GM18951 (cell line): Measurements from ENCODE around the gene KLK4.

ENCODE experiments used
- POLR2A ChIP-seq: IDR thresholded peaks from 4 replicates; pipeline ENCODE4 v1.6.1; 2011; ENCODE audit warnings: mild to moderate bottlenecking; ENCODE audit not compliant: insufficient read length, insufficient read depth; ENCODE audit errors: extremely low read depth
- in situ Hi-C: fragments of 300-500 bp; cut with MboI; formaldehyde crosslinking; loops from one replicate; pipeline ENCODE4 v1.12.0; 2022; ENCODE audit warnings: low sequenced_read_pairs, mixed read lengths, inconsistent platforms; ENCODE audit not compliant: unreplicated experiment

Gene KLK4

DNA sequence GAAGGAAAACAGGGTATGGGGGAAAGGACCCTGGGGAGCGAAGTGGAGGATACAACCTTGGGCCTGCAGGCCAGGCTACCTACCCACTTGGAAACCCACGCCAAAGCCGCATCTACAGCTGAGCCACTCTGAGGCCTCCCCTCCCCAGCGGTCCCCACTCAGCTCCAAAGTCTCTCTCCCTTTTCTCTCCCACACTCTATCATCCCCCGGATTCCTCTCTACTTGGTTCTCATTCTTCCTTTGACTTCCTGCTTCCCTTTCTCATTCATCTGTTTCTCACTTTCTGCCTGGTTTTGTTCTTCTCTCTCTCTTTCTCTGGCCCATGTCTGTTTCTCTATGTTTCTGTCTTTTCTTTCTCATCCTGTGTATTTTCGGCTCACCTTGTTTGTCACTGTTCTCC is 53.8 kb downstream of the KLK4 start:
- TF ChIP-seq POLR2A, result no peak
- in situ Hi-C loops, result no loop called here
